Fibroblast of skin of abdomen (primary cell): ENCODE measurements around the gene CCDC121.

Experiments used
- DNase-seq: peaks from one replicate; pipeline ENCODE4 v3.0.0-alpha.2; 2013

CCDC121 gene

DNA sequence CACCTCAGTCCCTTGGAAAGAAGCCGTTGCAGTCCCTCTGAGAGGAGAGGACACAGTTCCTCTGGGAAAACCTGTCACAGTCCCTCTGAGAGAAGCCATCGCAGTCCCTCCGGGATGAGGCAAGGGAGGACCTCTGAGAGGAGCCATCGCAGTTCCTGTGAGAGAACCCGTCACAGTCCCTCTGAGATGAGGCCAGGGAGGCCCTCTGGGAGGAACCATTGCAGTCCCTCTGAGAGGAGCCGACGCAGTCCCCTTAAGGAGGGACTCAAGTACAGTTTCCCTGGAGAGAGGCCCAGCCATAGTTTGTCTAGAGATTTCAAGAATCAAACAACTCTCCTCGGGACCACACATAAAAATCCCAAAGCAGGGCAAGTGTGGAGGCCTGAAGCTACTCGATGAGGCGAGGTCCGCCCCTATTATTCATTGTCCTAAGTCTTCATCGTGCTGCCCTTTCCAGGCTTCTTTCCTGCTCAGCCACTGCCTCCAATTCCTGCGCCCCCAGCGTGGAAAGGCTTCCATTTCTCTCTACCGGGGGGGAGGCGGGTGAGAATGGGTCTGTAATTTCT is 46.6 kb downstream of the CCDC121 start:
- no peak for DNase-seq

DNA sequence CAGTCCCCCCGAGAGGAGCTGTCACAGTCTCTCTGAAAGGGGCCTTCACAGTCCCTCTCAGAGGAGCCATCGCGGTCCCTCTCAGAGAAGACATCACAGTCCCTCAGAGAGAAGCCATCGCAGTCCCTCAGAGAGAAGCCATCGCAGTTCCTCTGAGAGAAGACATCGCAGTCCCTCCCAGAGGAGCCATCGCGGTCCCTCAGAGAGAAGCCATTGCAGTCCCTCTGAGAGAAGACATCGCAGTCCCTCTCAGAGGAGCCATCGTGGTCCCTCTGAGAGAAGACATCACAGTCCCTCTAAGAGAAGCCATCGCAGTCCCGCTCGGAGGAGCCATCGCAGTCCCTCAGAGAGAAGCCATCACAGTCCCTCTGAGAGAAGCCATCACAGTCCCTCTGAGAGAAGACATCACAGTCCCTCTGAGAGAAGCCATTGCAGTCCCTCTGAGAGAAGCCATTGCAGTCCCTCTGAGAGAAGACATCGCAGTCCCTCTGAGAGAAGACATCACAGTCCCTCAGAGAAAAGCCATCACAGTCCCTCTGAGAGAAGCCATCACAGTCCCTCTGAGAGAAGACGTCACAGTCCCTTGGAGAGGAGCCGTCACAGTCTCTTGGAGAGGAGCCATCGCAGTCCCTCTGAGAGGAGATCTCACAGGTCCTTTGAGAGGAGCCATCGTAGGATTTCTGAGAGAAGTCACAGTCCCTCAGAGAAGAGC is 47.2 kb downstream of the CCDC121 start:
- no peak for DNase-seq
